Measurements from ENCODE around the gene COMMD10.
"Not testable (repeated sequence)": the region's sequence is repeated elsewhere in the genome, so short reads cannot be mapped to it uniquely, and the experiment has no call there.

The COMMD10 gene

DNA sequence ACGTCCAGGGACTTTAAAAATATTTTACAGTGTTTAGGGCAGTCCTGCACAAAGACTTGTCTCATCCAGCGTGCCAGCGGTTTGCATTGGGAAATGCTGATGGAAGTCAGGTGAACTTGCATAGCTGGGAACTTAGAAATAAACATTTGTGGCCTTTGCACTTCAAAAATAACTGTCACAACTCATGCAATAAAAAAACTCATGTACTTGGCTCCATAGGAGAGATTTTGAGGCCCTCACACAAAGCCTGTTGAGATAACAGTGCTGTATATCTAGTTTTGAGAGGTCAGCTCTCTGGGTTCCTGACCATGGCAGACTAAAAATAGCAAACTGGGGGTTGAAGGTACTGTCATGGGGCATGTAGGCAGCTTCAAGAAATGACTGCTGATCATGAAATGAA lies 5.5 kb downstream of the COMMD10 start:
- no peak overlapping the region for H3K4me3 ChIP-seq (ENCODE audit: low read depth, low read length)
- DNase-seq (ENCODE audit: low read depth) = peak; percentile 10
- TF ChIP-seq, protein P1, sequence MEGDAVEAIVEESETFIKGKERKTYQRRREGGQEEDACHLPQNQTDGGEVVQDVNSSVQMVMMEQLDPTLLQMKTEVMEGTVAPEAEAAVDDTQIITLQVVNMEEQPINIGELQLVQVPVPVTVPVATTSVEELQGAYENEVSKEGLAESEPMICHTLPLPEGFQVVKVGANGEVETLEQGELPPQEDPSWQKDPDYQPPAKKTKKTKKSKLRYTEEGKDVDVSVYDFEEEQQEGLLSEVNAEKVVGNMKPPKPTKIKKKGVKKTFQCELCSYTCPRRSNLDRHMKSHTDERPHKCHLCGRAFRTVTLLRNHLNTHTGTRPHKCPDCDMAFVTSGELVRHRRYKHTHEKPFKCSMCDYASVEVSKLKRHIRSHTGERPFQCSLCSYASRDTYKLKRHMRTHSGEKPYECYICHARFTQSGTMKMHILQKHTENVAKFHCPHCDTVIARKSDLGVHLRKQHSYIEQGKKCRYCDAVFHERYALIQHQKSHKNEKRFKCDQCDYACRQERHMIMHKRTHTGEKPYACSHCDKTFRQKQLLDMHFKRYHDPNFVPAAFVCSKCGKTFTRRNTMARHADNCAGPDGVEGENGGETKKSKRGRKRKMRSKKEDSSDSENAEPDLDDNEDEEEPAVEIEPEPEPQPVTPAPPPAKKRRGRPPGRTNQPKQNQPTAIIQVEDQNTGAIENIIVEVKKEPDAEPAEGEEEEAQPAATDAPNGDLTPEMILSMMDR (conservative IDR thresholded peaks at IDR 0.05; ENCODE audit: low read depth, low read length) = no peak

DNA sequence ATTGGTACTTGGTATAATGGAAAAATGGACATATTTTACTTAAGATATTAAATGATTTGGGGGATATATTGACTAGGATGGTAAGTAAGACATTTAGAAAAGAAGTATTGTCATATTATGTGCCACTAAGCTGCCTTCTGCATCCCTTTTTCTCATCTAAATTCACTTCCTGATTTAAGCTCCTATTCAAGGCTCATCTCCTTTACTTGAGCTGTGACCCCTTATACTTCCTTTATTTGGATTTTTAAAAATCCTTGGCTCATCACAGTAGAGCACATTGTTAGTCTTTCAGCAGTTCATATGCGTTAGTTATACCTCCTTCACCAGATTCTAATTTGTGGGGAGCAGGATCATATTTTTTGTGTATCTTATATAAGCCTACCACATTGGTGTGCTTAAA lies 6.6 kb downstream of the COMMD10 start:
- DNase-seq (ENCODE audit: low read depth) = no peak
- H3K4me3 ChIP-seq (ENCODE audit: low read depth, low read length) = no peak overlapping the region
- TF ChIP-seq, protein P1 (conservative IDR thresholded peaks at IDR 0.05; ENCODE audit: low read depth, low read length) = no peak

DNA sequence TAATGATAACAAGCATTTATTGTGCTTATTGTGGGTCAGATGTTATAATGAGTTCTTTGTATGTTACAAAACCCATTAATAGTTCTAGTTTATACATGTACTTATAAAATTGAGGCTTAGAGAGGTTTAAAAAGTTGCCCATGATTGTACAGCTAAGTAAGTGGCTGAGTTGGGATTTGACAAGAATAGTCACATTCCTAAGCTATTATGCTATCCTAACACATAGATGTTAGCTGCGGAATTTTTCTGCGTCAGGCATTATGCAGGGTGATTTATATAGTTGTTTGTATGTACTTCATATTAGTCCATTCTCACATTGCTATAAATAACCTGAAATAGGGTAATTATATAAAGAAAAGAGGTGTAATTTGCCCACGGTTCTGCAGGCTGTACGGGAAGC lies 12.5 kb downstream of the COMMD10 start:
- peak; percentile 8 for DNase-seq (ENCODE audit: low read depth)
- no peak overlapping the region for H3K4me3 ChIP-seq (ENCODE audit: low read depth, low read length)
- TF ChIP-seq, protein P1 (conservative IDR thresholded peaks at IDR 0.05; ENCODE audit: low read depth, low read length) = no peak

DNA sequence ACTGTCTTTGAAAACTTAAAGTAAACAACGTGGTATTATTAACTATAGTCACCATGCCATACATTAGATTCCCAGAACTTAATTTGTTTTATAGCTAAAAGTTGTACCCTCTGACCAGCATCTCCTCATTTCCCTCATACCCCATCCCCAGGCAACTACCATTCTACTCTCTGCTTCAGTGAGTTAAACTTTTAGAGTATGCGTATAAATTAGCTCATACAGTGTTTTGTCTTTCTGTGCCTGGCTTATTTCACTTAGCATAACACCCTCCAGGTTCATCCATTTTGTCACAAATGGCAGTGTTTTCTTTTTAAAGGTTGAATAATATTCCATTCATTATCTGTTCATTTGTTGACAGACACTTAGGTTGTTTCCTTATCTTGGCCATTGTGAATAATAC lies 14.2 kb downstream of the COMMD10 start:
- TF ChIP-seq, protein P1 (conservative IDR thresholded peaks at IDR 0.05; ENCODE audit: low read depth, low read length) = no peak
- no peak for DNase-seq (ENCODE audit: low read depth)

DNA sequence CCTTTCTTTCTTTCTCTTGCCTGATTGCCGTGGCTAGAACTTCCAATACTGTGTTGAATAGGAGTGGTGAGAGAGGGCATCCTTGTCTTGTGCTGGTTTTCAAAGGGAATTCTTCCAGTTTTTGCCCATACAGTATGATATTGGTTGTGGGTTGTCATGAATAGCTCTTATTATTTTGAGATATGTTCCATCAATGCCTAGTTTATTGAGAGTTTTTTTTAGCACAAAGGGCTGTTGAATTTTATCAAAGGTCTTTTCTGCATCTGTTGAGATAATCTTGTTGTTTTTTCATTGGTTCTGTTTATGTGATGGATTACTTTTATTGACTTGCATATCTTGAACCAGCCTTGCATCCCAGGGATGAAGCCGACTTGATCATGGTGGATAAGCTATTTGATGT lies 20.1 kb downstream of the COMMD10 start:
- DNase-seq (ENCODE audit: low read depth) = not testable (repeated sequence)

More for the DNA sequence above, 14.2 kb downstream of the COMMD10 start:
- H3K4me3 ChIP-seq (ENCODE audit: low read depth, low read length) = no peak overlapping the region

DNA sequence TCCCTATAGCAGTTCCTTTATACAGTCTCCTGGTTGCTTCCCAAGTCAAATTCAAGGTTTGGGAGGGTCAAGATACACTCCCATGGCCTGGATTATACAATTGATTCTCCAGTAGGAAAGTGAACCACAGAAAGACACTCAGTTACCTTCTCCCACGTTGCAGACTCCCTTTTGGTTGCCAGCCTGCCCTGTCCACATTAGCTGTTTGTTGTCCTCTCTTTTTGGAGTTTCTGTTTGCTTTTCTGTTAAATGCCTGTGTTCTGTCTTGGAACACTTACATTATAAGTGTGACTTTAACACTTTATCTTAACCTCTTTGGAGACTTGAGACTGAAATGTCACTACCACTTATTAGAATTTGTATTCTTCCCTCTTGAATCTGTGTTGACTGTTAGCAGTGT lies 30.3 kb downstream of the COMMD10 start:
- no peak for DNase-seq (ENCODE audit: low read depth)
- H3K4me3 ChIP-seq (ENCODE audit: low read depth, low read length) = no peak overlapping the region
- TF ChIP-seq, protein P1 (conservative IDR thresholded peaks at IDR 0.05; ENCODE audit: low read depth, low read length) = no peak

More for the DNA sequence above, 20.1 kb downstream of the COMMD10 start:
- H3K4me3 ChIP-seq (ENCODE audit: low read depth, low read length) = not testable (repeated sequence)

DNA sequence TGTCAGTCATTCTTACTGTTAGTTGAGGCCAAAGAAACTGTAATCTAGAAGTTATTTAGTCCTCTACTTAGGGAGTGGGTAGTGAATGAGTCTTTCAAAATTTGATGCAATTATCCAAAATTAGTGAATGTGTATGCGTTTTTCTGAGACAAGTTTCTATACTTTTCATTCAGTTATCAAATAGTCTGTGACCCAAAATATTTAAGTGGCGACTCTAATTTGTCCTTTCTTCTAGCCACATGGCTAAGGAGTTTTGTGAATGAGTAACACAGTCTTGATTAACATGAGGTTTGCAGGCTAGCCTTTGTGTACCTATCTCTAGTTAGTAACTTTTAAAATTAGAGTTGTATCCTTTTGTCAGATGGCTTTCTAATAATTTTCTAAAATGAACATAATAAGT lies 45.6 kb downstream of the COMMD10 start:
- no peak overlapping the region for H3K4me3 ChIP-seq (ENCODE audit: low read depth, low read length)
- TF ChIP-seq, protein P1 (conservative IDR thresholded peaks at IDR 0.05; ENCODE audit: low read depth, low read length) = no peak
- DNase-seq (ENCODE audit: low read depth) = peak; percentile 41

DNA sequence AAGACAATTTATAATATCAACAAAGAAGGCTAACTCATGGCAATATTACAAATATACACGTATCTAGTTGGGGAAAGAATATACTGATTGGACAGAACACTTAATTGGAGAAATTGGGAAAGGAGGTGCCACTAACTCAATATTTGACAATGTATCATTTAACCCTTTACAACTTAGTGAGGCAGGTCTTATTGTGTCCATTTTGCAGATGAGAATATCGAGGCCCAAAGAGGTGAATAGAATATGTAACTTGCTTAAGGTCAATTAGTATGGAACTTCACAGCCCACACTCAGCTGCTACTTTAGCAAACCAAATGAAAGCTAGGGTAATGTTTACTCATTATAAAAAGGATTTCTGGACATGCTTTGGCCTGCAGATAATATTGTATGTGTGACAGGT lies 46.2 kb downstream of the COMMD10 start:
- no peak overlapping the region for H3K4me3 ChIP-seq (ENCODE audit: low read depth, low read length)
- TF ChIP-seq, protein P1 (conservative IDR thresholded peaks at IDR 0.05; ENCODE audit: low read depth, low read length) = no peak
- DNase-seq (ENCODE audit: low read depth) = no peak

All from choroid plexus epithelial cell (primary cell).